Heart left ventricle (tissue), 13 donors: ENCODE data around the gene EIF5A2.

ENCODE experiments used
- POLR2A ChIP-seq, 2 donors: fragments of 450-650 bp; IDR thresholded peaks; one replicate each; pipeline ENCODE4 v1.6.1; 2017; ENCODE audit warnings: antibody characterized with exemption in 2 of 2, mild to moderate bottlenecking in 2 of 2, moderate library complexity in 2 of 2
- TF ChIP-seq, protein P1 (sequence below), 12 donors: fragments of 200-600 bp; sonication (generic) in 4 of 12; IDR thresholded peaks; one replicate each; pipeline versions ENCODE4 v1.5.0 to v1.8.0; 2018 to 2022; ENCODE audit warnings: antibody characterized with exemption in 12 of 12, mild to moderate bottlenecking in 5 of 12
- donor health status: ischemic (EF 13 %, LVEDD 7.1; RV severe dilation, severe dysfunction).
- donor health status: DM: no; HTN: yes; CAD: no.
- donor health status: DM: no; HTN: no; CAD: no.
- donor health status: ischemic (EF 25% LVEDD 6.9; RV normal size, moderate dysfunction).
- donor health status: ischemic (EF 25% LVEDD 5.7; RV mildly dilated, moderate dysfunction).
- donor health status: ischemic (EF 35%, LVEDD 5.7; RV mildly dilated, moderate dysfunction).
- donor health status: nonischemic (EF 11% LVEDD 7.7; RV severe dilation, severe dysfunction).
- donor health status: DM: yes; HTN: yes; CAD: no.
- donor health status: PGD.
- donor health status: ischemic (EF 29% LVEDD 5.4; RV normal size, mild dysfunction).
- donor health status: nonischemic (EF 23%, LVEDD 6.1; RV moderate dilation, normal function).

DNA sequence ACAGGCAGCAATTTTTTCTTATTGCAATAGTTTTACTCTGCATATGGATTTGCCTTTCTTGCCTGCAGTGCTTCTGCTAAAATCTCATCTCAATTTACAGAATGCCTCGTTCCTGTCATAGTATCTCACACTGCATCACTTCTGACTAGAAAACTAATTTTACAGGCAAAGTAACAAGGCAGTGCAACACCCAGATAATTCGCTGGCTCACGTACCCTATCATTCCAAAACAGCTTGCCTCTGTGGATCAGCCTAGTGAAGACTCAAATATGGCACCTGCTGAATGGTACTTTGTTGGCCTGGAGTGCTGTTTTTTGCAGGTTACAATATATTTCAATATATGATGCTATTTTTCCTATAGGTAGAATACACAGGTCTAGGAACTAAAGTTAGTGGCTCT lies 5.3 kb downstream of the EIF5A2 start:
- TF ChIP-seq, protein P1, sequence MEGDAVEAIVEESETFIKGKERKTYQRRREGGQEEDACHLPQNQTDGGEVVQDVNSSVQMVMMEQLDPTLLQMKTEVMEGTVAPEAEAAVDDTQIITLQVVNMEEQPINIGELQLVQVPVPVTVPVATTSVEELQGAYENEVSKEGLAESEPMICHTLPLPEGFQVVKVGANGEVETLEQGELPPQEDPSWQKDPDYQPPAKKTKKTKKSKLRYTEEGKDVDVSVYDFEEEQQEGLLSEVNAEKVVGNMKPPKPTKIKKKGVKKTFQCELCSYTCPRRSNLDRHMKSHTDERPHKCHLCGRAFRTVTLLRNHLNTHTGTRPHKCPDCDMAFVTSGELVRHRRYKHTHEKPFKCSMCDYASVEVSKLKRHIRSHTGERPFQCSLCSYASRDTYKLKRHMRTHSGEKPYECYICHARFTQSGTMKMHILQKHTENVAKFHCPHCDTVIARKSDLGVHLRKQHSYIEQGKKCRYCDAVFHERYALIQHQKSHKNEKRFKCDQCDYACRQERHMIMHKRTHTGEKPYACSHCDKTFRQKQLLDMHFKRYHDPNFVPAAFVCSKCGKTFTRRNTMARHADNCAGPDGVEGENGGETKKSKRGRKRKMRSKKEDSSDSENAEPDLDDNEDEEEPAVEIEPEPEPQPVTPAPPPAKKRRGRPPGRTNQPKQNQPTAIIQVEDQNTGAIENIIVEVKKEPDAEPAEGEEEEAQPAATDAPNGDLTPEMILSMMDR (IDR thresholded peaks at IDR 0.05), result no peak
- no peak for TF ChIP-seq POLR2A (IDR thresholded peaks at IDR 0.05)
